ENCODE results near the gene ZYX.

ZYX gene

GRCh38 chr7:143380646-143381426 lies at the start of gene ZYX:
Gene ZYX (plus strand): TSS chr7:143381345. CDS start chr7:143381572, 227 bp downstream.
- peak within 1 kb of the TSS; percentile 90 for H3K4me3 ChIP-seq
- no peaks in the 10 kb centered on the region for H3K9me3 ChIP-seq
- H3K4me1 ChIP-seq = peaks cover 23% of the 10 kb centered on the region
- in situ Hi-C loops (cut with MboI; ENCODE audit: low sequenced_read_pairs) = no loop called here
- peak; percentile 79 to 95 for DNase-seq (ENCODE audit: low spot score in 2 of 2)
- H3K27me3 ChIP-seq (ENCODE audit: low read depth) = no peaks in the 10 kb centered on the region
- peaks cover 15% of the 10 kb centered on the region for H3K36me3 ChIP-seq (replicated peaks)

GRCh38 chr7:143334244-143334643 lies 46.9 kb upstream of the ZYX start:
- Histone ChIP-seq H3K27me3 (ENCODE audit: low read depth) (peaks cover 11% of the 10 kb centered on the region; the same call in 1 of the 2 replicates), H3K4me1 (no peaks in the 10 kb centered on the region), H3K36me3 (replicated peaks) (no peaks in the 10 kb centered on the region), H3K4me3 (no peak overlapping the region), H3K9me3 (no peaks in the 10 kb centered on the region)
- in situ Hi-C loops (cut with MboI; ENCODE audit: low sequenced_read_pairs) = no loop called here
- DNase-seq (ENCODE audit: low spot score in 2 of 2) = no peak

GRCh38 chr7:143337216-143337615 lies 43.9 kb upstream of the ZYX start:
- in situ Hi-C loops (cut with MboI; ENCODE audit: low sequenced_read_pairs) = no loop called here
- Histone ChIP-seq H3K4me3 (no peak overlapping the region), H3K9me3 (no peaks in the 10 kb centered on the region), H3K4me1 (no peaks in the 10 kb centered on the region), H3K27me3 (ENCODE audit: low read depth) (peaks cover 11% of the 10 kb centered on the region; the same call in 1 of the 2 replicates), H3K36me3 (replicated peaks) (no peaks in the 10 kb centered on the region)
- DNase-seq (ENCODE audit: low spot score in 2 of 2) = no peak

- no peaks in the 10 kb centered on the region for H3K4me1 ChIP-seq
- H3K4me3 ChIP-seq = no peak overlapping the region
- H3K36me3 ChIP-seq (replicated peaks) = no peaks in the 10 kb centered on the region
- DNase-seq (ENCODE audit: low spot score in 2 of 2) = no peak
- H3K9me3 ChIP-seq = no peaks in the 10 kb centered on the region
- in situ Hi-C loops (cut with MboI; ENCODE audit: low sequenced_read_pairs) = no loop called here
- H3K27me3 ChIP-seq (ENCODE audit: low read depth) = peaks cover 2% of the 10 kb centered on the region; the same call in 1 of the 2 replicates
These were observed 39.3 kb upstream of the ZYX start for GRCh38 chr7:143341842-143342241.

- Histone ChIP-seq H3K4me1 (no peaks in the 10 kb centered on the region), H3K27me3 (ENCODE audit: low read depth) (peaks cover 6% of the 10 kb centered on the region), H3K36me3 (replicated peaks) (no peaks in the 10 kb centered on the region), H3K9me3 (no peaks in the 10 kb centered on the region), H3K4me3 (no peak overlapping the region)
- DNase-seq (ENCODE audit: low spot score in 2 of 2) = no peak
- in situ Hi-C loops (cut with MboI; ENCODE audit: low sequenced_read_pairs) = no loop called here
These were observed 37.5 kb upstream of the ZYX start for GRCh38 chr7:143343596-143343995.

GRCh38 chr7:143345428-143345900 lies 35.7 kb upstream of the ZYX start:
- Histone ChIP-seq H3K4me3 (no peak overlapping the region), H3K27me3 (ENCODE audit: low read depth) (peaks cover 22% of the 10 kb centered on the region), H3K4me1 (no peaks in the 10 kb centered on the region), H3K36me3 (replicated peaks) (no peaks in the 10 kb centered on the region), H3K9me3 (no peaks in the 10 kb centered on the region)
- in situ Hi-C loops (cut with MboI; ENCODE audit: low sequenced_read_pairs) = no loop called here
- DNase-seq (ENCODE audit: low spot score in 2 of 2) = peak; percentile 61 to 79

- H3K27me3 ChIP-seq (ENCODE audit: low read depth) = peaks cover 25% of the 10 kb centered on the region
- no peak overlapping the region for H3K4me3 ChIP-seq
- no peaks in the 10 kb centered on the region for H3K4me1 ChIP-seq
- no peaks in the 10 kb centered on the region for H3K9me3 ChIP-seq
- in situ Hi-C loops (cut with MboI; ENCODE audit: low sequenced_read_pairs) = no loop called here
- no peak for DNase-seq (ENCODE audit: low spot score in 2 of 2)
- no peaks in the 10 kb centered on the region for H3K36me3 ChIP-seq (replicated peaks)
These were observed 35.1 kb upstream of the ZYX start for GRCh38 chr7:143346018-143346417.

GRCh38 chr7:143347950-143348349 lies 33.2 kb upstream of the ZYX start:
- no peak overlapping the region for H3K4me3 ChIP-seq
- in situ Hi-C loops (cut with MboI; ENCODE audit: low sequenced_read_pairs) = no loop called here
- H3K36me3 ChIP-seq (replicated peaks) = no peaks in the 10 kb centered on the region
- no peak for DNase-seq (ENCODE audit: low spot score in 2 of 2)
- H3K9me3 ChIP-seq = no peaks in the 10 kb centered on the region
- H3K4me1 ChIP-seq = no peaks in the 10 kb centered on the region
- peaks cover 32% of the 10 kb centered on the region for H3K27me3 ChIP-seq (ENCODE audit: low read depth)

- DNase-seq (ENCODE audit: low spot score in 2 of 2) = no peak
- in situ Hi-C loops (cut with MboI; ENCODE audit: low sequenced_read_pairs) = no loop called here
- H3K4me1 ChIP-seq = no peaks in the 10 kb centered on the region
These were observed 30.1 kb upstream of the ZYX start for GRCh38 chr7:143351060-143351459.

GRCh38 chr7:143351574-143351973 lies 29.6 kb upstream of the ZYX start:
- Histone ChIP-seq H3K36me3 (replicated peaks) (no peaks in the 10 kb centered on the region), H3K9me3 (no peaks in the 10 kb centered on the region), H3K4me1 (no peaks in the 10 kb centered on the region), H3K27me3 (ENCODE audit: low read depth) (peaks cover 32% of the 10 kb centered on the region), H3K4me3 (no peak overlapping the region)
- DNase-seq (ENCODE audit: low spot score in 2 of 2) = no peak
- in situ Hi-C loops (cut with MboI; ENCODE audit: low sequenced_read_pairs) = no loop called here

More at GRCh38 chr7:143351060-143351459, 30.1 kb upstream of the ZYX start:
- H3K27me3 ChIP-seq (ENCODE audit: low read depth) = peaks cover 32% of the 10 kb centered on the region
- H3K4me3 ChIP-seq = no peak overlapping the region
- H3K9me3 ChIP-seq = no peaks in the 10 kb centered on the region
- H3K36me3 ChIP-seq (replicated peaks) = no peaks in the 10 kb centered on the region

- Histone ChIP-seq H3K27me3 (ENCODE audit: low read depth) (peaks cover 32% of the 10 kb centered on the region), H3K4me3 (no peak overlapping the region), H3K4me1 (no peaks in the 10 kb centered on the region), H3K36me3 (replicated peaks) (no peaks in the 10 kb centered on the region), H3K9me3 (no peaks in the 10 kb centered on the region)
- DNase-seq (ENCODE audit: low spot score in 2 of 2) = no peak
- in situ Hi-C loops (cut with MboI; ENCODE audit: low sequenced_read_pairs) = no loop called here
These were observed 28.6 kb upstream of the ZYX start for GRCh38 chr7:143352531-143353002.

GRCh38 chr7:143354376-143354775 lies 26.8 kb upstream of the ZYX start:
- H3K4me3 ChIP-seq = no peak overlapping the region
- in situ Hi-C loops (cut with MboI; ENCODE audit: low sequenced_read_pairs) = no loop called here
- peaks cover 19% of the 10 kb centered on the region for H3K27me3 ChIP-seq (ENCODE audit: low read depth)
- no peaks in the 10 kb centered on the region for H3K4me1 ChIP-seq
- no peaks in the 10 kb centered on the region for H3K36me3 ChIP-seq (replicated peaks)
- DNase-seq (ENCODE audit: low spot score in 2 of 2) = no peak
- no peaks in the 10 kb centered on the region for H3K9me3 ChIP-seq

- H3K9me3 ChIP-seq = no peaks in the 10 kb centered on the region
- in situ Hi-C loops (cut with MboI; ENCODE audit: low sequenced_read_pairs) = no loop called here
- no peak for DNase-seq (ENCODE audit: low spot score in 2 of 2)
- peaks cover 16% of the 10 kb centered on the region for H3K27me3 ChIP-seq (ENCODE audit: low read depth)
- H3K4me1 ChIP-seq = no peaks in the 10 kb centered on the region
- no peaks in the 10 kb centered on the region for H3K36me3 ChIP-seq (replicated peaks)
- H3K4me3 ChIP-seq = no peak overlapping the region
These were observed 26.2 kb upstream of the ZYX start for GRCh38 chr7:143354965-143355364.
